H1 (cell line): ENCODE data around the gene DMPK. TPM values are rescaled to one million over a fixed set of nuclear protein-coding genes. Genes with fewer than 3 reads are reported as not detected.

Experiments used
- CHD7 ChIP-seq: fragments of 300-600 bp; sonication (generic); IDR thresholded peaks from 2 replicates; pipeline ENCODE4 v1.7.1; 2012; ENCODE audit warnings: low read length, moderate library complexity, mild to moderate bottlenecking, inconsistent platforms; ENCODE audit not compliant: insufficient replicate concordance
- CTCF ChIP-seq, 3 experiments: IDR thresholded peaks; 1 replicate in 2 of 3; 2 replicates in 1 of 3; pipeline versions ENCODE4 v1.5.1 to v1.6.1; 2011; ENCODE audit warnings: low read length in 3 of 3, mild to moderate bottlenecking in 3 of 3, inconsistent platforms in 2 of 3, low read depth in 1 of 3, moderate library complexity in 1 of 3; ENCODE audit not compliant: insufficient read depth in 1 of 3; ENCODE audit errors: control extremely low read depth in 1 of 3
- EZH2 ChIP-seq: fragments of 200-600 bp; sonication (generic); IDR thresholded peaks from 2 replicates; pipeline ENCODE4 v1.7.1; 2012; ENCODE audit warnings: low read depth, mild to moderate bottlenecking, moderate library complexity, low read length, inconsistent platforms; ENCODE audit not compliant: severe bottlenecking
- FOSL1 ChIP-seq: IDR thresholded peaks from 2 replicates; pipeline ENCODE4 v1.6.1; 2011; ENCODE audit warnings: mild to moderate bottlenecking, low read depth, low read length, moderate library complexity; ENCODE audit not compliant: insufficient read depth
- RNF2 ChIP-seq: fragments of 200-900, 300-1000 bp; sonication (generic); IDR thresholded peaks from 2 replicates; pipeline ENCODE4 v1.7.1; 2016; ENCODE audit warnings: borderline replicate concordance, low read depth, mild to moderate bottlenecking, antibody characterized with exemption, low read length; ENCODE audit not compliant: poor library complexity, severe bottlenecking; ENCODE audit errors: missing control alignments
- YY1 ChIP-seq: IDR thresholded peaks from 2 replicates; pipeline ENCODE4 v1.6.1; 2011; ENCODE audit warnings: low read depth, mild to moderate bottlenecking, low read length
- polyA plus RNA-seq, 7 experiments: library from polyadenylated mRNA; depleted of rRNA in 3 of 7; stranded (reverse) in 5 of 7; unstranded in 2 of 7; fragments of >200 nt in 5 of 7; fragments of 200-250 nt in 2 of 7; gene quantifications; 1 replicate in 5 of 7; 2 replicates in 1 of 7; 4 replicates in 1 of 7; pipeline versions ENCODE4 v1.2.1 to v1.2.3, GENCODE V29; 2011 to 2013; ENCODE audit warnings: missing spikeins in 2 of 7, mixed read lengths in 2 of 7
- total RNA-seq: library from RNA; stranded (reverse); fragmentation: NEBNext Ultra II Directional; extraction: Animal tissue kit (Norgen Biotek cat#: 25700); gene quantifications from 2 replicates; pipeline ENCODE4 v1.2.1, GENCODE V29; 2021

Gene DMPK
- total and polyA plus RNA-seq, 2 of the 8 experiments (the other 6 are each of a cell fraction or from before 2014, with no cell fraction given) = 13.7 to 27.4 TPM

GRCh38 chr19:45774765-45775164 is 7.5 kb downstream of the DMPK start (continued):
- no peak for TF ChIP-seq CHD7
- no peak for TF ChIP-seq RNF2
- TF ChIP-seq YY1 = peak; percentile 24; the same call in 1 of the 2 replicates
- no peak for TF ChIP-seq FOSL1
- TF ChIP-seq EZH2 = no peak
- TF ChIP-seq CTCF (IDR thresholded peaks at IDR 0.05; ENCODE audit: control extremely low read depth in 1 of 3, insufficient read depth in 1 of 3, low read depth in 1 of 3, low read length in 3 of 3) = peak; percentile 77 to 93 (median 83)
